Activated CD8-positive, alpha-beta memory T cell treated with anti-CD3 and anti-CD28 coated beads, Interleukin-2, amount 50 U/mL, for 1 hour (primary cell): ENCODE results near the gene ZKSCAN8.
"Not testable (repeated sequence)": the region's sequence is repeated elsewhere in the genome, so short reads cannot be mapped to it uniquely, and the experiment has no call there.

Experiments
- DNase-seq: peaks from one replicate; pipeline ENCODE4 v3.0.0-alpha.2; 2020; ENCODE audit errors: extremely low read depth

The ZKSCAN8 gene

DNA sequence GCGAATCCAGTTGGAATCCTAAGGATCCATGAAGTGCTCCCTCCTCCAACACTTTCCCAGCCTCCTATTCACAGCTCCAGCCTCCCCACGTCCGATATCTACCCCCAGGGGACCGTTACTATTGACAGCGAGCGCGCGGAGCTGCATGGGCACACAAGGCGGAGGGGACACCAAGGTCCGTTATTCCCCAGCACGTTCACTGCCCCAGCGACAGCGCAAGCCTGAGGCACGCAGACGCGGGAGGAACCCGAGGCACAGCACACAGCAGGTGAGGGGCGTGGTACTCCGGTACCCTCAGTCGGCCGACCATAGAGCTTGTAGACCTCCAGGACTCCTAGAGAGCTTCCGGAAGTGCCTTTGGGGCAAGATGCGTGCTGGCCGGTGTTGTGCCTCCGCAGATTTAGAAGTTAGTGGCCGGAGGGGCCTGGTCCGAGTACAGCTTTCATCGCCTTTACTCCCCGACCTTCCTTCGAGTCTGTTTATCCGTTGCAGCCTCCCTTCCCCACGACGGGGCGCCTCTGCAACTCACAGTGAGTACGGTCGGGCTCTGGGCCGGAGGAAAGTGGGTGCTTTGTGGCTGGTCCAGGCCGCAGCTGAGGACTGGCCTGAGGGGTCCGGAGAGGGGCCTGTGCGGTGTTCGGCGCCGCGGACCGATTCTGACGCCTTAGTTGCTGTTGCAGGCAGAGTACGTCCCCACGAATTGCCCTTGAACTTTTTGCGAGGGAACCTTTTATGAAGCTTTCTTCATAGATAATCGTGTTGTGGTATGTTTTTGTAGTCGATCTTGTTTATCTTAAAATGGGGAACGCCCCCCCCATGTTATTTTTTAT, at the start of gene ZKSCAN8:
Gene ZKSCAN8, plus strand, starts transcription at position 384 of the 830 bp plus-strand sequence. CDS start 6,525 bp downstream, outside the sequence.
- peak; percentile 71 for DNase-seq

DNA sequence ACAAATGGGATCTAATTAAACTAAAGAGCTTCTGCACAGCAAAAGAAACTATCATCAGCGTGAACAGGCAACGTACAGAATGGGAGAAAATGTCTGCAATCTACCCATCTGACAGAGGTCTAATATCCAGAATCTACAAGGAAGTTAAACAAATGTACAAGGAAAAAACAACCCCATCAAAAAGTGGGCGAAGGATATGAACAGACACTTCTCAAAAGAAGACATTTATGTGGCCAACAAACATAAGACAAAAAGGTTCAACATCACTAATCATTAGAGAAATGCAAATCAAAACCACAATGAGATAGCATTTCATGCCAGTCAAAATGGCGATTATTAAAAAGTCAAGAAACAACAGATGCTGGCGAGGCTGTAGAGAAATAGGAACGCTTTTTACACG, 39.5 kb upstream of the ZKSCAN8 start:
- not testable (repeated sequence) for DNase-seq

- DNase-seq: not testable (repeated sequence)
Measured at GRCh38 chr6:28102699-28103098, 39.0 kb upstream of the ZKSCAN8 start.

DNA sequence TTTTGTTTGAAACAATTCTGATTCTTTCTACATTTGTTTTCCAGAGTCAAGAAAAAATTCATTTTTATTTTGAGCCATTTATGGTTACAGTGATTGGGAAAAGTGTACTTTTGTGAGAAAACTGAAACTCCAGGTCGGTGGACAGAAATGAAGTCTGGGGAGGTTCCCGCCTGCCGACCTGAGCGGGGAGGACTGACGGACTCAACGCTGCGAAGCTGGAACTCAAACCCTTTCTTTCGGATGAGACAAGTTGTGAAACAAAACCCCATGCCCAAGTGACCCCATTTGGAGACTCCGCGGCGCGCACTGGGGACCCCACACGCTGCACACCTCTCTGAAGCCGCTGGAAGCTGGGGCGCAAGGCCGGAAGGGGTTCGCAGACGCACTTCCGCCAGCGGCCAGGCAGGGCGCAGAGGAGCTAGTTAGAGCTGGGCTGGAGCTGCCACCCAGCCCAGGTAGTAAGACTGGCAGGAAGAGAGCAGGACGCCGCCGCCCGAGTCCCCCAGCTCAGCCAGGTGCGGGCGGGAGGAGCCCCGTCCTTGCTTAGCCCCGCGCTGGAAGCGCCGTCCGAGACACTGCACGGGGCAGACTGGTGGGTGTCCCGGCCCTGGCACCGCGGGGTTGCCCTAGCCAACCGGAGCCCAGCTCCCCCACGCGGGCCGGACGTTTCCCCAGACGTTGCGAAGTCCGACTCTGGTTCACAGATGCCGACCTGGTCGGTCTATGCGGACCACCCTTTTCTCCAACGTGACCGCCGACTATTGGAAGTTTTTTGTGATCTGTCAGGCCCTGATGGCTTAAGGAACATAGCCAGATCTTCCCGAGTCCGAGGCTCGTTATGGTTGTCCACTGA, 37.1 kb upstream of the ZKSCAN8 start:
- peak; percentile 54 for DNase-seq

DNA sequence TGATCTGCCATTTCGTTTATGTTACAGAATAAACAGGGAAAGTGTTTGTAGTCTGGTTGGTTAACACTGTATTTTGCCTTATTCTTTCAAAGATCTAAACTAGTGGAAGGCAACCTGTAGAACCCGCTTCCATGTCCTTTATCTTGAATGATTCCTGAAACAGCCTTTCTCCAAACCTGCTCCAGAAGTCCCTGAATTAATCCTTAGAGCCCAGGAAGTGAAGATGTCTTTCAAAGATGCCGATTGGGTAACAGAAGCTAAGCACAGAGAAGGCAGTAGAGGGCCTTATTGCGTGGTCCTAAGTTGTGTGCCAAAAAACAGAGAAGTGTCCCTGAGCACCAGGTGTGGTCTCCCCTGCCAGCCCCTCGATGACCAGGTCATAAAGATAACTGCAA, 36.4 kb upstream of the ZKSCAN8 start:
- DNase-seq: no peak

- no peak for DNase-seq
Measured at GRCh38 chr6:28107506-28107905, 34.2 kb upstream of the ZKSCAN8 start.

DNA sequence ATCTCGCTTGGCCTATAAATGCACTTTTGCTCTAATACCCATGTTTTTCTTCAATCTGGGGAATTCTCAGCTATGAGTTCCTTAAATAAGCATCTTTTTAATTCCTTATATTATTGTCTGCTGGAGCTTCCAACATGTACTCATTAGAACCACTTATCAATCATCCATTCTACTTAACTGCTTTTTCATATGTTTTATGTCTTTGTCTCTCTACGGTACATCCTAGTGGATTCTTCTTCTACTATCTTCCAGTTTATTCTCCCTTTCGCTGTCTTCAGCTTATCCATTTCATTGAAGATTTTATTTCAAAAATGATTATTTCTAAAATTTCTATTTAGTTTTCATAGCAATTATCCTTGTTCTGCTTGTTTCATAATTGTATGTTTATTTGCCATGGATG, 29.7 kb upstream of the ZKSCAN8 start:
- DNase-seq: no peak

DNA sequence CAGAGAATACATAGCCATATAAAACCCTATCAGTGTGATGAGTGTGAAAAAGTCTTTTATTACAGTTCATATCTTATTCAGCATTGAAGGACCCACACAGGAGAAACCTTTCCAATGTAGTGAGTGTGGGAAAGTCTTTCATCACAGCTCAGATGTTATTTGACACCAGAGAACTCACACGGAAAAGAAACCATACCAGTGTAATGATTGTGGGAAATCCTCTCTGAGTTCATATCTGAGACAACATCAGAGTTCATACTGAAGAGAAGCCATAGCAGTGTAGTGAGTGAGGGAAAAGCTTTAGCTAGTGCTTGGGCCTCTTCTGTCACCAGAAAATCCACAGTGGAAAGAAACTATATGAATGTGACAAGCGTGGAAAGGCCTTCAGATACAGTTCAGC, 25.9 kb upstream of the ZKSCAN8 start:
- no peak for DNase-seq

DNA sequence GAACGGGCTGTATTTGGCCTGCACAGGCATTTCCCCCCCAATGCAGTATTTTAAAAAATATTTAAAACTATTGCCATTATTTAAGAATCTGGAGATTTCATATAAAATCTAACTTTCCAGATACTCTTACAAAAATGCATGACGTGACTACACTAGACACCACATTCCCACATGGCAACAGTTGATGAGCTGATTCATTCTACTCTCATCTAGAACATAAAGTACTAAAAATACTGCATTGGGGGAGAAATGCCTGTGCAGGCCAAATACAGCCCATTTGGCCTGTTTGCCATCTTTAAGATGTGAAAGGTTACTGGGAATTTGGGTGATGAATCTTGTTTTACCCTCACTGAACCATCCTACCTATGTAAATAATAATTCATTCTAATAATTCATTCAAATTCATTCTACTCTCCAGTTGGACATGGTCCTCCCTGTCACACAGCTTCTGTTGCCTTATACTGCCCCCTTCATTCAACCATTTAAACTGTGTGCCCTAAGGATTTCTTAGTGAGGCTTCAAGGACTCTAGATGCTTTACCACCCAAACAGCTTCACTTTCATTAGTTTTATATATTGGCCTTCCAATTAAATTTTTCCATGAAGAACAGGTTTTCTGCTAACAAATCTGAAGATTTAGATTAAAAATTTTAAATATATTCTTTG, 24.2 kb upstream of the ZKSCAN8 start:
- DNase-seq: no peak

- no peak for DNase-seq
Measured at GRCh38 chr6:28118217-28118616, 23.5 kb upstream of the ZKSCAN8 start.

DNA sequence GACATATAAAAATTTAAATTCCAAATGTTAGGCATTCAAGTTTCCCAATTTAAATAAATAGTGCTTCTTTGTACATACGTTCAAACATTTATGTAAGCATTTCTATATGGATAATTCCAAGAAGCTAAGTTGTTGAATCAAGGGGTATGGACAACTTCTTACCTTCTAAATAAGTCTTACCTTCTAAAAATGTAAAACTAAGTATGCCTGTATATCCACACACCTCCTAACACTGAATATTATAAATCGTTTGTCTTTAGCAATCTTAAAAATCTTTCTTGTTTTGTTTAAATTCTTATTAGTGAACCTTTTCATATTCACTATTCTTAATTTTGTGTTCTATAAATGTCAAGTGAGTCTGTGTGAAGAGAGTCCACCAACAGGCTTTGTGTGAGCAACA, 19.8 kb upstream of the ZKSCAN8 start:
- no peak for DNase-seq

- DNase-seq: not testable (repeated sequence)
Measured at GRCh38 chr6:28122283-28122682, 19.4 kb upstream of the ZKSCAN8 start.

DNA sequence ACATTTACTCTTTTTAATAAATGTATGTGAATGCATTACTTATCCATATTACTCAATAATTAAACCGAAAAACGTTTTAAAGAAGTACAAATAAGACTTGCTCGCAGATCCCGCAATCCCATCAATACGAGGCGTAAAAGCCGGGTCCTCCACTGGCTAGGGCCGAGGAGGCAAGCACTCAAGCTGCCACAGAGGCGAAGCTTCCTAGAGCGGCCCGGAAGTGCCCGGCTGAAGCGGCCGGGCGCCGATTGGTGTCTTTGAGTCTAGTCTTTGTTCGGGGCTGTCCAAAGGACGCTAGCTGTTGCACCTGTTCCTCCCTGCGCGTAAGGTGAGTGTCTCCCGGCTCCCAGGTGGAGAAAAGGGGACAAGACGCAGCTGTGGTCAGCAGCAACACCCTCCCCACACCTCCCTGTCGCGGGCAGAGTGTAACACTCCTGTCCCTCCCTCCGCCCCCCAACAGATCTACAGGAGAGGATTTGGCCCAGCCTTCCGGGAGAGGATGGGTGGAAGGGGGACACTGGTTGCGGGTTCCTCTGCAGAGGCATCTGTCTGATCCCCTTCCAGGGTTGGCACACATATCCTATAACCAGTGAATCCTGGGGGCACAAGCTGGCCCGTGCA, 17.2 kb upstream of the ZKSCAN8 start, which contains the start of gene ZSCAN16:
Gene ZSCAN16, plus strand, starts transcription at position 260 of the 621 bp plus-strand sequence. CDS start 835 bp downstream, outside the sequence.
- DNase-seq: no peak

DNA sequence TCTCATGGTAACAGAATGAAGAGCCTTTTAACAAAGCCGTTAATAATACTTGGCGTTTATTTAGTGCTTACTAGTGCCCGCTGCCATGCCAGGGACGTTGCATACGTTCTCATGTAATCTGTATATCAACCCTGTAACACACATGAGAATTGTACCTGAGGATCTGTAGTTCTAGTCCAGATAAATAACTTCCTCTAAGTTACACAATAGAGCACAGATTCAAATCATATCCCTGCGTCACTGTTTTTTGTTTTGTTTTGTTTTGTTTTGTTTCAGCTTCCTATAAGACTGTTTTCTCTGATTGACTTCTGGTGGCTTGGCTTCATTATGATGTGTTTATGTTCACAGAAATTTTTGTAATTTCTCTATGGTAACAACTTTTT, 16.7 kb upstream of the ZKSCAN8 start:
- no peak for DNase-seq

DNA sequence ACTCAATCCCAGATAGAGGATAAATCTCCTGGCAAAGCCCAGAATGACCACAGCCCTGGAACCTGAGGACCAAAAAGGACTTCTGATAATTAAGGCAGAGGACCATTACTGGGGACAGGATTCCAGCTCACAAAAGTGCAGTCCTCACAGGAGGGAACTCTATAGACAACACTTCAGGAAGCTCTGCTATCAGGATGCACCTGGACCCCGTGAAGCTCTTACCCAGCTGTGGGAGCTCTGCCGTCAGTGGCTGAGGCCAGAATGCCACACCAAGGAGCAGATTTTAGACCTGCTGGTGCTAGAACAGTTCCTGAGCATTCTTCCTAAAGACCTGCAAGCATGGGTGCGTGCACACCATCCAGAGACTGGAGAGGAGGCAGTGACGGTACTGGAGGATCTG, 16.3 kb upstream of the ZKSCAN8 start:
- DNase-seq: no peak

DNA sequence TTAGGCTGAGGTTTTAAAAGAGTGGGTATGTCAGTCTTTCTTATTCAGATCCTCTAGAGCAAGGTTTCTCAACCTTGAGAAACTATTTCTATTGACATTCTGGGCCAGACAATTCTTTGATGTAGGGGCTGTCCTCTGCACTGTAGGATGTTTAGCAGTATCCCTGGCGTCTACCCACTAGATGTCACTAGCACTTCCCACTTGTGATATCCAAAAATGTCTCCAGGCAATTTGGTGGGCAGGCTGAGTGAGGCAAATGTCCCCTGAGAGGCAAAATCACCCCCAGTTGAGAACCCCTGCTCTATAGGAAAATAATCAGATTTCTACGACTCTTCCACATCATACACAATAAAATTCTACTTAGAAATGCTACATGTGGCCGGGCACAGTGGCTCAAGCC, 7.7 kb upstream of the ZKSCAN8 start:
- no peak for DNase-seq

DNA sequence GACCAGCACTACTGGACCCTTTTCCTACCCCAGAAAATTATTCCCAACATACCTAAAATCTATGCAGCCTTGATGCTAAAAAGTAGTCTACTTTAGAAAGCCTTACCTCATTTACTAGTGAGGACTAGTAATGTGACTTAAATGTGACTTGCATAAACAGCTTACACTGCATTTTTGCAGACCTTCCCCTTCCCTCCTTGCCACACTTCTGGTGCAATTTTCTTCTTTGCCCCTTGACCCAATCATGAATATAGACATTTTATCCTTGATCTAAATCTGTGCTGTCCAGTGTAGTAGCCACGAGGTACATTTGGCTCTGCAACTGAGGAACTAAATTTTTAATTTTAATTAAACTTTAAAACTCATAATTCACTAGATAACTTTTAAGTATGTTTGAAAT, 7.0 kb upstream of the ZKSCAN8 start:
- DNase-seq: no peak

DNA sequence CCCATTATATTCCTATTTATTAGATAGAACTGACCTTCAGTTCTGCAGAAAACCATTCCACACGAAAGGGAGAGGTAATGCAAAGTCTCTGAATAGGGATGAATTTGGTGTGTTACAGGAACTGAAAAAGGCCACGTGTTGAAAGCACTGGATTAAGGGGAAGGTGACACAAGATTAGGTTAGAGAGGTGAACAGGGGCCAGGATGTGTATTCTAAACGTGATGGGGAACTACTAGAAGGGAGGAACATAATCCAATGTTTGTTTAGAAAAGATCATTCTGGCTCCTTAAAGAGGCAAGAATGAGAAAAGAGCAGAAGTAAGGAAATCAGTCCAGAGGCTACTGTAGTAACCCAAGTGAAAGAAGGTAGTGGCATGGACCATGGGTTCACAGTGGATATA, 6.3 kb upstream of the ZKSCAN8 start:
- DNase-seq: no peak

GRCh38 chr6:28136585-28137504, 4.8 kb upstream of the ZKSCAN8 start:
- no peak for DNase-seq

GRCh38 chr6:28137505-28137981, 4.1 kb upstream of the ZKSCAN8 start:
- no peak for DNase-seq
